GM18870 (cell line): ENCODE measurements around the gene MAML2.

ENCODE experiments used
- ATAC-seq: cut with Tn5 transposase; IDR thresholded peaks from one replicate; pipeline ENCODE4 v1.9.1; 2021; ENCODE audit warnings: moderate library complexity; ENCODE audit not compliant: unreplicated experiment

Gene MAML2

GRCh38 chr11:96054870-96055705 lies 287.9 kb downstream of the MAML2 start:
- ATAC-seq, result no peak

GRCh38 chr11:96052921-96053651 lies 289.9 kb downstream of the MAML2 start:
- ATAC-seq, result no peak

- peak; percentile 96 for ATAC-seq
Measured at GRCh38 chr11:96051820-96052219, 291.2 kb downstream of the MAML2 start.

GRCh38 chr11:96050435-96051182 lies 292.4 kb downstream of the MAML2 start:
- ATAC-seq, result no peak

GRCh38 chr11:96049426-96049825 lies 293.6 kb downstream of the MAML2 start:
- ATAC-seq, result no peak

GRCh38 chr11:96045622-96046456 lies 297.2 kb downstream of the MAML2 start:
- ATAC-seq, result no peak

GRCh38 chr11:96044747-96045146 lies 298.2 kb downstream of the MAML2 start:
- ATAC-seq, result no peak

GRCh38 chr11:96044311-96044710 lies 298.7 kb downstream of the MAML2 start:
- no peak for ATAC-seq

- no peak for ATAC-seq
Measured at GRCh38 chr11:96043291-96043690, 299.7 kb downstream of the MAML2 start.

- ATAC-seq, result no peak
Measured at GRCh38 chr11:96038046-96038445, 304.9 kb downstream of the MAML2 start.

GRCh38 chr11:96037405-96037949 lies 305.5 kb downstream of the MAML2 start:
- ATAC-seq, result no peak

GRCh38 chr11:96036863-96037262 lies 306.1 kb downstream of the MAML2 start:
- ATAC-seq, result no peak

- ATAC-seq, result no peak
Measured at GRCh38 chr11:96035740-96036078, 307.3 kb downstream of the MAML2 start.

- ATAC-seq, result no peak
Measured at GRCh38 chr11:96035031-96035739, 307.8 kb downstream of the MAML2 start.

- no peak for ATAC-seq
Measured at GRCh38 chr11:96033599-96033998, 309.4 kb downstream of the MAML2 start.

- ATAC-seq, result no peak
Measured at GRCh38 chr11:96033095-96033494, 309.9 kb downstream of the MAML2 start.

- no peak for ATAC-seq
Measured at GRCh38 chr11:96028746-96029145, 314.2 kb downstream of the MAML2 start.

GRCh38 chr11:96027021-96027420 lies 316.0 kb downstream of the MAML2 start:
- no peak for ATAC-seq

GRCh38 chr11:96026310-96026709 lies 316.7 kb downstream of the MAML2 start:
- no peak for ATAC-seq

- no peak for ATAC-seq
Measured at GRCh38 chr11:96024666-96025065, 318.3 kb downstream of the MAML2 start.
